Mucosa of gallbladder (tissue), 1 donor: ENCODE data around the gene ERAL1. TPM values are rescaled to one million over a fixed set of nuclear protein-coding genes. Genes with fewer than 3 reads are reported as not detected.
"Not testable (repeated sequence)": the region's sequence is repeated elsewhere in the genome, so short reads cannot be mapped to it uniquely, and the experiment has no call there.

Experiments used
- DNase-seq: peaks from one replicate; pipeline ENCODE4 v3.0.0-alpha.2; 2020; ENCODE audit warnings: low spot score
- total RNA-seq: library from RNA; stranded (reverse); gene quantifications from one replicate; pipeline ENCODE4 v1.2.1, GENCODE V29; 2021
- donor health status: DM: no; HTN: no; CAD: no.

The ERAL1 gene
- total RNA-seq, 1 donor from 2014 or later = 33.6 TPM

GRCh38 chr17:28849281-28849680, 5.5 kb upstream of the ERAL1 start:
- DNase-seq = no peak

DNA sequence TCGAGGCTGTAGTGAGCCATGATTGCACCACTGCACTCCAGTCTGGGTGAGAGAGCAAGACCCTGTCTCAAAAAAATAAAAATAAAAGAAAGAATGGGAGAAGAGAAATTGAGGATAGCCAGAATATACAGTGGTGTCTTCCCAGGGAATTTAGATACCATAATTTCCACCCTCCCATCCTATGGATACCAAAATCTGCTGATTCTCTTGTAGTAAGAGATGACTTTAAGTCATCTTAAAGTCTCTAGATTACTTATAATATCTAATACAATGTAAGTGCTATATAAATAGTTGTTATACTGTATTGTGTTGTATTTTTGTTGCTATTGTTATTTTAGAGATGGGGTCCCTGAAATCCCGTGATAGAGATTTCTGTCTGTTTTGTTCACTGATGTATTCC, 1.5 kb upstream of the ERAL1 start:
- no peak for DNase-seq

DNA sequence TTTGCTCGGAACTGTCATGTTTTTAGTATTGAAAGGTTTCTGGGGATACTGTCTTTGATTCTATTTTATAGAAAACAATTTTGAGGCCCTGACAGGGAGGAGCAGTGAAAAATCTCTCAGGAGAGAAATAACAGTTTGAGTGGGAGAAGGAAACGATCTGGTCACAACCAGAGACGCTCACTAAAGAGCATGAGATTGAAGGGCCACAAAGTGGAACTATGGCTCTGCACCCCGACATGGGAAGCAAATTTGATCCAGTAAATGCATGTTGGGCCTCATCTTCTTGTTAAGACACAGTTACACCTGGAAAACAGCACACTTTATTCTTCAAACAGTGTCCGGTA, 492 bp downstream of the ERAL1 start:
- DNase-seq = no peak

GRCh38 chr17:28856028-28856574, 1.3 kb downstream of the ERAL1 start:
- DNase-seq = no peak

- DNase-seq = no peak
Observed at GRCh38 chr17:28857905-28858800, 3.3 kb downstream of the ERAL1 start.

DNA sequence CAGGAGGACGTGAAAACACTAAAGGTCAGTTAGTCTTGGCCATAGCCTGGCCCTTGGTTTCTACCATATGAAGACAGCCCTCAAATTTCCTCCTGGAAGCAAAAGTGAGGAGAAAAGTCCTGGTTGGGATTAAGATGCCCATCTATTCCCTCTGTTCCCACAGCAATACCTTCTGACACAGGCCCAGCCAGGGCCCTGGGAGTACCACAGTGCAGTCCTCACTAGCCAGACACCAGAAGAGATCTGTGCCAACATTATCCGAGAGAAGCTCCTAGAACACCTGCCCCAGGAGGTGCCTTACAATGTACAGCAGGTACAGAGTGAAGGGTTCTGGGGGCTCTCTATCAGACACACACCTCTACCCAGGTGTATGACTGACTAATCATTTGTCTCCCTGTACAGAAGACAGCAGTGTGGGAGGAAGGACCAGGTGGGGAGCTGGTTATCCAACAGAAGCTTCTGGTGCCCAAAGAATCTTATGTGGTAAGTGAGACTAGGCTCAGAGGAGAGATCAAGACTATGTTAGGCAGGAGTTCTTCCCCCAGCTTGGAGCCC, 4.1 kb downstream of the ERAL1 start:
- DNase-seq = no peak

DNA sequence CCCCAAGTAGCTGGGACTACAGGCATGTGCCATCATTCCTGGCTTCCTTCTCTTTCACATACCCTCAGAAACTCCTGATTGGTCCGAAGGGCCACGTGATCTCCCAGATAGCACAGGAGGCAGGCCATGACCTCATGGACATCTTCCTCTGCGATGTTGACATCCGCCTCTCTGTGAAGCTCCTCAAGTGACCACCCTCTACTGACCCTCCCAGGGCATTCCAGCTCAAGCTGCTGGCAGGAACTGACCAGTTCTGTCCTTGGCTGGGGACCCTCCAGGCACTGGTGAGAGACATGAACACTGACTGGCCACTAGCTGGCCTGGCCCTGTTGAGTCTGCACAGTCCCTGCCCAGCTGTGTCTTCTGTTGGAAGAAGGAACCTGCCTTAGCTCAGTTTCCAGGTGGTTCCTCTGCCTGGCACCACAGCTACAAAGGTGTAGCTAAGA, 5.6 kb downstream of the ERAL1 start:
- DNase-seq = no peak

- no peak for DNase-seq
Observed at GRCh38 chr17:28861393-28862203, 6.8 kb downstream of the ERAL1 start.

GRCh38 chr17:28862561-28862960, 7.7 kb downstream of the ERAL1 start:
- DNase-seq = no peak

DNA sequence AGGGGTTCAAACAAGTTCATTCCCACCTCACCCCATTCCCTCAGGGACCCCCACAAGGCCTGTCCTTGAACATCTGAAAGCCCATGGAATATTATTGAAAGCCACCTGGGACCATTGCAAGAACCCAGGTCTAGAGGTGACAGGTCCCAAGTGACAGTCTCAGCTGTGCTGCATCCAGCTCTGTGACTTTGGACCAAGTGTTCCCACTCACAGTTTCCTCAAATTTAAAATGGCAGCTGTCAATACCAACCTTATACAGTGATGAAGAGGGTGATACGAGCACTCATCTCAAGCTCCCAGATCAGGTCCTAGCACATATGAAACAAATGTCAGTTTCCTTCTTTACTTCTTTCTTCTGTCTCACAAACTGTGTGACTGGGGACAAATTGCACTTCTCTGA, 9.1 kb downstream of the ERAL1 start:
- no peak for DNase-seq

- DNase-seq = no peak
Observed at GRCh38 chr17:28864991-28865849, 10.4 kb downstream of the ERAL1 start.

DNA sequence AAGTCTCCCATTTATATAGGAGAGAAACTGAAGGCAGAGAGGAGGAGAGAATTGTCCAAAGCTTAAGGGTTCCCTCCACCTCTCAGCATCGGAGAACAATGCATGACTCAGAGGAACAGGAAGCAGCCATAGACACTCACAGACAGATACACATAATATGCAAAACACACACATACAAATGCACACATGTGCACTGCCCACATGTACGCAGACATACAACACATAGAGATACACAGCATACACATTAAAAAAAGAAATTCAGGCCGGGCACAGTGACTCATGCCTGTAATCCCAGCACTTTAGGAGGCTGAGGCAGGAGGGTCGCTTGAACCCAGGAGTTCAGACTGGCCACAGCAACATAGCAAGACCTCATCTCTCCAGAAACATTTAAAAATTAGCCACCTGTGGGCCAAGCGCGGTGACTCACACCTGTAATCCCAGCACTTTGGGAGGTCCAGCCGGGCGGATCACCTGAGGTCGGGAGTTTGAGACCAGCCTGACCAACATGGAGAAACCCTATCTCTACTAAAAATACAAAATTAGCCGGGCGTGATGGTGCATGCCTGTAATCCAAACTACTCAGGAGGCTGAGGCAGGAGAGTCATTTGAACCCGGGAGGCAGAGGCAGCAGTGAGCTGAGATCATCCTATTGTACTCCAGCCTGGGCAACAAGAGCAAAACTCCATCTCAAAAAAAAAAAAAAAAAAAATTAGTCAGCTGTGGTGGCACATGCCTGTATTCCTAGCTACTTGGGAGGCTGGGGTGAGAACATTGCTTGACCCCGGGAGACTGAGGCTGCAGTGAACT, 11.3 kb downstream of the ERAL1 start:
- DNase-seq = no peak

- no peak for DNase-seq
Observed at GRCh38 chr17:28867276-28867675, 12.5 kb downstream of the ERAL1 start.

DNA sequence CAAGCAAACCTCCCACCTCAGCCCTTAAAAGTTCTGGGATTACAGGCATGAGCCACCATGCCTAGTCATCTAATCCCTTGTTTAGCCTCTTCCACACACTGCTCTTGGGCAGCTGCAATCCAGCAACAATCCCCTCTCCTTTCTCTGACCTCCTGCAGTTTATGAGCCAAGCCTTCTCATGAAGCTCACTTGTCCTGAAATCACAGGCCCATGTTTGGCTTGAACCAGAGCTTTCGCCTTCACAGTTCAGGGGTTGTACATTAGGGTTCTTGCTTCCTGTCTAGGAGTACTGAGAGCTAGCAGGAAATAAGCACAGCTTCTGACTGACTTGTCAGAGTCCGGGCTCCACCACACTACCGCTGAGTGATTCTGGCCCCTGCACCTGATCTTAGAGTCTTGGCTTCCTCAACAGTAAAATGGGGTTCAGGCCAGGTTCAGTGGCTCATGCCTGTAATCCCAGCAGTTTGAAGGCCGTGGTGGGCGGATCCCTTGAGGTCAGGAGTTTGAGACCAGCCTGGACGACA, 16.3 kb downstream of the ERAL1 start:
- DNase-seq = no peak

- DNase-seq = no peak
Observed at GRCh38 chr17:28873839-28874238, 19.0 kb downstream of the ERAL1 start.

DNA sequence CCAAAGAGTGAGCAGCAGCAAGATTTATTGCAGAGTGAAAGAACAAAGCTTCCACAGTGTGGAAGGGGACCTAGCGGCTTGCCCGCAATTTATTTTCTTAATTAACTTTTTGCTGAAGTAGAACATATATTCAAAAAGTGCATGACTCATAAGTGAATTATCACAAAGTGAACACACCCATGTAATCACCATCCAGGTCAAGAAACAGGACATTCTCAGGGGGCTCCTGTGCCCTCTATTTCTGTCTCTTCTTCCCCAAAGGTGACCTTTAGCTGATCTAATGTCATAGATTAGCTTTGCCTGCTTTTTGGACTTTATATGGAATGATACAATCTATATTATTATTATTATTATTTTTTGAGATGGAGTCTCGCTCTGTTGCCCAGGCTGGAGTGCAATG, 19.9 kb downstream of the ERAL1 start:
- DNase-seq = no peak

DNA sequence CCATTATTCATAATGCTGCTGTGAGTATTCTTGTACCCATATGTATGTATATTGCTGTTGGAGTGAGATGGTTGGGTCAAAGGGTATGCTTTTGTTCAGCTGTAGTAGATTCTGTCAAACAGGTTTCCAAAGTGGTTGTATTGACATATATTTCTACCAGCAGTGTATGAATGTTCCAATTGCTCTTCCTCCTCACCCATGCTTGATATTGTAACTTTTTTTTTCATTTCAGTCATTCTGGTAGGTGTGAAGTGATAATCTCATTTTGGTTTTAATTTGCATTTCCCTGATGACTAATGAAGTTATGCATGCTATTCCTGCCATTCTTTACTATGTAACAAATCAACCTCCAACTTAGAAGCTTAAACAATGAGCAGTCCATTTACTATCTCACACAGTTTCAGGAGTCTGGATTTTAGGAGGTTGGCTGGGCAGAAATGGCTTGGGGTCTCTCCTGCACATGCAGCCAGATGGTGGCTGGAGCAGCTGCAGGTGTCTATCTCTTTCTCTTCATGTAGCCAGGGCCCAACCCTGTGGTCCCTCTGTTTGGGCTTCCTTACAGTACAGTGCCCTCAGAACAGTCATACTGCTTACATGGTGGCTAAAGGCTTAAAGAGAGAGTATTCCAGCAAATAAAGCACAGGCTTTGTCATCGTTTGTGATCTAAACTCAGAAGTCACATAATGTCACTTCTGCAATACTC, 21.2 kb downstream of the ERAL1 start:
- no peak for DNase-seq

DNA sequence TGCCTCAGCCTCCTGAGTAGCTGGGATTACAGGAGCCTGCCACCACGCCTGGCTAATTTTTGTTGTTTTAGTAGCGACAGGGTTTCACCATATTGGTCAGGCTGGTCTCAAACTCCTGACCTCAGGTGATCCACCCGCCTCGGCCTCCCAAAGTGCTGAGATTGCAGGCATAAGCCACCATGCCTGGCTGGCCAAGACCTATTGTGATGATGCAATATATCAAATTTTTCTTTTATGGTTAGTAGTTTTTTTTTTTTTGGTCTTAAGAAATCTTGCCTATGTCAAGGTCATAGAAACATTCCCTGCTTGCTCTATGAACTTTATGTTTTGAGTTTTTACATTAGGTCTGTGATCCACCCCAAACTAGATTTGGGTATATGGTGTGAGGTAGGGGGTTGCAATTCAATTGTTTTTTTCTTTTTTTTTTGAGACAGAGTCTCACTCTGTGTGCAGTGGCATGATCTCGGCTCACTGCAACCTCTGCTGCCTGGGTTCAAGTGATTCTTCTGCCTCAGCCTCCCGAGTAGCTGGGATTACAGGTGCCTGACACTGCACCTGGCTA, 22.4 kb downstream of the ERAL1 start:
- not testable (repeated sequence) for DNase-seq
